ENCODE data around the gene GSTO2. TPM values are rescaled to one million over a fixed set of nuclear protein-coding genes. Genes with fewer than 3 reads are reported as not detected.

Gene GSTO2
- total and polyA plus RNA-seq, 2 of the 13 experiments (the other 11 are each of a cell fraction or from before 2014, with no cell fraction given) = 2.1 to 7.9 TPM

GRCh38 chr10:104274762-104275721 lies 6.1 kb downstream of the GSTO2 start (continued):
- no peak for TF ChIP-seq ZBTB3 (CRISPR knock-in tag; IDR thresholded peaks at IDR 0.05; ENCODE audit: borderline replicate concordance, low read depth)
- peak; percentile 32; the same call in 1 of the 2 replicates for TF ChIP-seq IRF2 (CRISPR knock-in tag; IDR thresholded peaks at IDR 0.05)
- TF ChIP-seq XRCC5 (optimal IDR thresholded peaks at IDR 0.05; ENCODE audit: low read length) = peak; percentile 79
- TF ChIP-seq HOXA7 (CRISPR knock-in tag; IDR thresholded peaks at IDR 0.05) = no peak
- no peak for TF ChIP-seq GTF3A (CRISPR knock-in tag; conservative IDR thresholded peaks at IDR 0.05)
- no peak for TF ChIP-seq NCOA5 (CRISPR knock-in tag; IDR thresholded peaks at IDR 0.05)
- no peak for TF ChIP-seq KDM1A (CRISPR knock-in tag; IDR thresholded peaks at IDR 0.05)
- 0 out of 2 replicates have a peak, but pooled peaks have one; percentile 29 for TF ChIP-seq MED1 (CRISPR knock-in tag; IDR thresholded peaks at IDR 0.05)
- peak; percentile 70 for TF ChIP-seq YY1 (IDR thresholded peaks at IDR 0.05; ENCODE audit: insufficient read depth, insufficient replicate concordance, low read depth, low read length)
- 0 out of 2 replicates have a peak, but pooled peaks have one; percentile 20 for TF ChIP-seq ZNF274 (CRISPR knock-in tag; IDR thresholded peaks at IDR 0.05)
- TF ChIP-seq ZFP37 (CRISPR knock-in tag; IDR thresholded peaks at IDR 0.05; ENCODE audit: borderline replicate concordance) = no peak

GRCh38 chr10:104276192-104276591 lies 7.2 kb downstream of the GSTO2 start:
- intact Hi-C loops (cut with micrococcal nuclease; ENCODE audit: unreplicated experiment) = no loop called here
- Histone ChIP-seq H3K4me2 (ENCODE audit: low read depth, low read length) (no peak overlapping the region), H3K9ac (ENCODE audit: insufficient read depth, low read depth, low read length) (no peak overlapping the region), H3K36me3 (replicated peaks in 1 of 2; ENCODE audit: control insufficient read depth in 1 of 2, insufficient read depth in 2 of 2, low read length in 2 of 2) (no peaks in the 10 kb centered on the region), H3K4me3 (replicated peaks in 1 of 3; ENCODE audit: insufficient read depth in 1 of 3, low read depth in 2 of 3, low read length in 3 of 3) (no peak overlapping the region), H2AFZ (ENCODE audit: low read length) (no peak overlapping the region), H3K4me1 (ENCODE audit: insufficient read depth, low read length) (peaks cover 77% of the 10 kb centered on the region), H3K27me3 (ENCODE audit: control insufficient read depth in 1 of 2, insufficient read depth in 2 of 2, low read length in 2 of 2) (no peaks in the 10 kb centered on the region), H3K9me3 (ENCODE audit: low read length) (no peaks in the 10 kb centered on the region), H3K27ac (ENCODE audit: extremely low read length, insufficient read depth, low read length) (no peak overlapping the region), H4K20me1 (ENCODE audit: insufficient read depth, low read length) (no peaks in the 10 kb centered on the region), H3K79me2 (ENCODE audit: insufficient read depth, low read length) (no peaks in the 10 kb centered on the region)
- 89% methylated on average over 1 of the region's 1 CpG for WGBS (ENCODE audit: low lambda C conversion rate)
- in situ Hi-C loops (cut with HindIII; ENCODE audit: extremely low pct_ligation_motif_present, low pct_unique_long_range_greater_than_20kb) = no loop called here
- no peak for TF ChIP-seq ZNF775 (CRISPR knock-in tag; IDR thresholded peaks at IDR 0.05; ENCODE audit: borderline replicate concordance)
- TF ChIP-seq ZNF3 (CRISPR knock-in tag; IDR thresholded peaks at IDR 0.05) = no peak
- TF ChIP-seq MAFK (conservative IDR thresholded peaks at IDR 0.05 in 1 of 2, IDR thresholded peaks at IDR 0.05 in 1 of 2; ENCODE audit: low read length in 2 of 2) = peak; percentile 84 to 94
- TF ChIP-seq GPBP1L1 (CRISPR knock-in tag; IDR thresholded peaks at IDR 0.05) = no peak
- no peak for TF ChIP-seq SNAI1 (CRISPR knock-in tag; IDR thresholded peaks at IDR 0.05; ENCODE audit: borderline replicate concordance)
- peak; percentile 90 for TF ChIP-seq MAFF (IDR thresholded peaks at IDR 0.05; ENCODE audit: low read depth, low read length)
- no peak for TF ChIP-seq NFATC3 (CRISPR knock-in tag; IDR thresholded peaks at IDR 0.05)
- CTCF ChIA-PET (ENCODE audit: low intra/inter-chr PET ratio, low total read pairs) = interaction anchor here (2.8 kb wide), 1 partner anchor 16 kb away, joined by 27 read pairs; no protein-coding TSS in a partner anchor
- no TSS peak for BruUV-seq (replicated peaks)
- no peak for DNase-seq (ENCODE audit: low spot score)
- no peak for FAIRE-seq
- POLR2A ChIA-PET = interaction anchor here (4.1 to 4.6 kb wide), 2 partner anchors 11 to 21 kb away, joined by 23 to 51 read pairs; partner anchors contain the start of gene GSTO1
- no peak for ATAC-seq

All from HepG2 (cell line).